Erythroblast (primary cell): Measurements from ENCODE around the gene SLC6A16.

Experiments
- GATA1 ChIP-seq: IDR thresholded peaks from 2 replicates; pipeline ENCODE4 v1.6.1; 2011; ENCODE audit warnings: low read depth, mild to moderate bottlenecking, control low read depth, low read length, moderate library complexity
- POLR2A ChIP-seq: IDR thresholded peaks from 2 replicates; pipeline ENCODE4 v1.6.1; 2011; ENCODE audit warnings: mild to moderate bottlenecking, low read length

GRCh38 chr19:49244256-49244655, 80.7 kb downstream of the SLC6A16 start:
- no peak for TF ChIP-seq POLR2A
- TF ChIP-seq GATA1, result no peak
